ENCODE measurements around the gene GRIK5.

The GRIK5 gene

GRCh38 chr19:42098781-42099180 is 28.8 kb upstream of the GRIK5 start:
- no peak for TF ChIP-seq CTCF (IDR thresholded peaks at IDR 0.05; ENCODE audit: insufficient read depth, low read length, missing control alignments)

GRCh38 chr19:42097461-42097860 is 27.5 kb upstream of the GRIK5 start:
- H3K4me3 ChIP-seq (ENCODE audit: low read depth, low read length), result no peak overlapping the region
- ChIA-PET CTCF (interaction anchor here (5.6 kb wide), 1 partner anchor 12 kb away, joined by 59 read pairs; no protein-coding TSS in a partner anchor), POLR2A (no interaction called here)
- TF ChIP-seq CTCF (IDR thresholded peaks at IDR 0.05; ENCODE audit: insufficient read depth, low read length, missing control alignments), result no peak
- DNase-seq (ENCODE audit: low read depth, low spot score), result no peak

More at GRCh38 chr19:42098781-42099180, 28.8 kb upstream of the GRIK5 start:
- DNase-seq (ENCODE audit: low read depth, low spot score), result no peak
- POLR2A ChIA-PET, result no interaction called here
- CTCF ChIA-PET, result interaction anchor here (1.0 to 5.6 kb wide), 4 partner anchors 8 to 85 kb away, joined by 3 to 59 read pairs (median 6); no protein-coding TSS in a partner anchor
- no peak overlapping the region for H3K4me3 ChIP-seq (ENCODE audit: low read depth, low read length)

GRCh38 chr19:42096255-42096837 is 26.3 kb upstream of the GRIK5 start:
- no peak for DNase-seq (ENCODE audit: low read depth, low spot score)
- H3K4me3 ChIP-seq (ENCODE audit: low read depth, low read length), result no peak overlapping the region
- ChIA-PET POLR2A (interaction anchor here (0.8 kb wide), 1 partner anchor 166 kb away, joined by 4 read pairs; no protein-coding TSS in a partner anchor), CTCF (interaction anchor here (1.4 to 4.4 kb wide), 2 partner anchors 13 to 32 kb away, joined by 3 to 42 read pairs; no protein-coding TSS in a partner anchor)
- TF ChIP-seq CTCF (IDR thresholded peaks at IDR 0.05; ENCODE audit: insufficient read depth, low read length, missing control alignments), result no peak

- CTCF ChIA-PET, result interaction anchor here (1.4 to 4.4 kb wide), 2 partner anchors 13 to 32 kb away, joined by 3 to 42 read pairs; no protein-coding TSS in a partner anchor
- no peak for TF ChIP-seq CTCF (IDR thresholded peaks at IDR 0.05; ENCODE audit: insufficient read depth, low read length, missing control alignments)
- POLR2A ChIA-PET, result no interaction called here
- DNase-seq (ENCODE audit: low read depth, low spot score), result no peak
- no peak overlapping the region for H3K4me3 ChIP-seq (ENCODE audit: low read depth, low read length)
Observed at GRCh38 chr19:42095814-42096230, 25.8 kb upstream of the GRIK5 start.

GRCh38 chr19:42095142-42095813 is 25.3 kb upstream of the GRIK5 start:
- ChIA-PET POLR2A (no interaction called here), CTCF (interaction anchor here (1.0 to 4.4 kb wide), 2 partner anchors 14 to 45 kb away, joined by 3 to 42 read pairs; no protein-coding TSS in a partner anchor)
- DNase-seq (ENCODE audit: low read depth, low spot score), result no peak
- H3K4me3 ChIP-seq (ENCODE audit: low read depth, low read length), result no peak overlapping the region
- TF ChIP-seq CTCF (IDR thresholded peaks at IDR 0.05; ENCODE audit: insufficient read depth, low read length, missing control alignments), result no peak

GRCh38 chr19:42093926-42094325 is 23.9 kb upstream of the GRIK5 start:
- TF ChIP-seq CTCF (IDR thresholded peaks at IDR 0.05; ENCODE audit: insufficient read depth, low read length, missing control alignments), result no peak
- no peak for DNase-seq (ENCODE audit: low read depth, low spot score)
- CTCF ChIA-PET, result interaction anchor here (1.0 to 4.4 kb wide), 7 partner anchors 9 to 150 kb away, joined by 3 to 42 read pairs (median 4); no protein-coding TSS in a partner anchor
- H3K4me3 ChIP-seq (ENCODE audit: low read depth, low read length), result no peak overlapping the region
- POLR2A ChIA-PET, result no interaction called here
